ENCODE data around the gene FOSB. TPM values are rescaled to one million over a fixed set of nuclear protein-coding genes. Genes with fewer than 3 reads are reported as not detected.

FOSB gene
- total and polyA plus RNA-seq, 2 donors (not counting 3 experiments of a cell fraction or from before 2014, with no cell fraction given), result 2.0 to 10.7 TPM

DNA sequence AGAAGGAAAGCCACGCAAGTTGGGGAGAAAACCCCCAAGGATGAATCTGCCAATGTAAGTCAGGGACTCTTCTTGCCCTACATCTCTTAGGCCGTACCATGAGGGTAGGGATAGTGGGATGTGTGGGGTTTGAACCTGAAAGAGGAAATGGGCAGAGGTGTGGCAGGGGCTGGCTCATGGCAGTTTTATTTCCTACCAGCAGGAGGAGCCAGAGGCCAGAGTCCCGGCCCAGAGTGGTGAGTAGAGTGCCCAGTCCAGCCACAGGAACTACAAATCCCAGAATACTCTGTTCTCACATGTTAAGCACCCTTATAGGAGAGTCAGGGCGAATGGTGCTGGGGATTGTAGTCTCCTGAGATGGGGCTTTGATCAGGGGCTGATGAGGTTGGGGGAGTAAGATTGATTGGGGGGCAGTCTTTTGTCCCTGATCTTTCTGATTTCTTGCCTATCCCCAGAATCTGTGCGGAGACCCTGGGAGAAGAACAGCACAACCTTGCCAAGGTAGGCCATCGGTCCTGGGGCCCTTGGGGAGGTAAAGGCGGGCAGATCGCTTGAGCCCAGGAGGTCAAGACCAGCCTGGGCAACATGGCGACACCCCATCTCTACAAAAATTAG is 56.0 kb downstream of the FOSB start:
- FAIRE-seq (peak; percentile 93), DNase-seq (ENCODE audit: low read depth, low spot score) (peak; percentile 86)
- dilution Hi-C loops (cut with MboI; ENCODE audit: extremely low pct_ligation_motif_present, low sequenced_read_pairs) (no loop called here), intact Hi-C loops (cut with micrococcal nuclease) (loop anchor here (1.0 to 2.0 kb wide), 5 partner anchors 15 to 169 kb away; partner anchors contain the start of gene QPCTL)
- Histone ChIP-seq H3K4me1 (ENCODE audit: control insufficient read depth, extremely low read depth, insufficient read depth, low read length) (no peaks in the 10 kb centered on the region), H2AFZ (ENCODE audit: low read depth, low read length) (no peak overlapping the region), H3K4me2 (ENCODE audit: insufficient read depth, low read length) (no peak overlapping the region), H3K27me3 (ENCODE audit: control insufficient read depth in 2 of 2, insufficient read depth in 2 of 2, low read length in 2 of 2) (no peaks in the 10 kb centered on the region), H4K20me1 (replicated peaks; ENCODE audit: control insufficient read depth, extremely low read depth, insufficient read depth, low read length) (no peaks in the 10 kb centered on the region), H3K9me1 (replicated peaks; ENCODE audit: control insufficient read depth, extremely low read depth, insufficient read depth, low read length) (no peaks in the 10 kb centered on the region), H3K9ac (replicated peaks; ENCODE audit: extremely low read depth, insufficient read depth, low read length) (no peak overlapping the region), H3K9me3 (replicated peaks; ENCODE audit: control insufficient read depth, insufficient read depth, low read length) (no peaks in the 10 kb centered on the region), H3K79me2 (ENCODE audit: control insufficient read depth, insufficient read depth, low read length) (peaks cover 1% of the 10 kb centered on the region), H3K27ac (ENCODE audit: insufficient read depth, low read depth, low read length) (no peak overlapping the region), H3K36me3 (ENCODE audit: control insufficient read depth in 2 of 2, extremely low read depth in 1 of 2, insufficient read depth in 2 of 2, low read length in 2 of 2) (peaks cover 12 to 33% of the 10 kb centered on the region in 2 experiments), H3K4me3 (replicated peaks in 1 of 3; ENCODE audit: insufficient read depth in 1 of 3, low read depth in 1 of 3, low read length in 3 of 3) (no peak overlapping the region)
- ChIA-PET CTCF (interaction anchor here (1.3 to 2.9 kb wide), 2 partner anchors 35 to 119 kb away, joined by 6 to 13 read pairs; no protein-coding TSS in a partner anchor), POLR2A (no interaction called here)
- no TSS peak for BruUV-seq (replicated peaks)
- TF ChIP-seq MYC (IDR thresholded peaks at IDR 0.05; ENCODE audit: low read depth, low read length) (no peak), FOS (IDR thresholded peaks at IDR 0.05; ENCODE audit: borderline replicate concordance, insufficient read depth, low read length) (no peak), CTCF (IDR thresholded peaks at IDR 0.05; ENCODE audit: extremely low read depth in 1 of 2, insufficient read depth in 1 of 2, low read depth in 1 of 2, low read length in 2 of 2) (peak; percentile 82 to 92), POLR2AphosphoS5 (IDR thresholded peaks at IDR 0.05; ENCODE audit: insufficient read depth, low read depth, low read length) (peak; percentile 55), MAX (IDR thresholded peaks at IDR 0.05; ENCODE audit: insufficient read depth, insufficient read length) (no peak), POLR2A (IDR thresholded peaks at IDR 0.05; ENCODE audit: low read depth, low read length) (peak; percentile 46)

All from endothelial cell of umbilical vein (primary cell).